SKM-1 treated with dmso at 0.1 percent for 144 hours (cell line): ENCODE measurements around the gene ENO1.

Experiments used
- DNase-seq: peaks from one replicate; lab custom pipeline; 2025; ENCODE audit not compliant: unreplicated experiment; lab: John Stamatoyannopoulos, UW

The ENO1 gene

DNA sequence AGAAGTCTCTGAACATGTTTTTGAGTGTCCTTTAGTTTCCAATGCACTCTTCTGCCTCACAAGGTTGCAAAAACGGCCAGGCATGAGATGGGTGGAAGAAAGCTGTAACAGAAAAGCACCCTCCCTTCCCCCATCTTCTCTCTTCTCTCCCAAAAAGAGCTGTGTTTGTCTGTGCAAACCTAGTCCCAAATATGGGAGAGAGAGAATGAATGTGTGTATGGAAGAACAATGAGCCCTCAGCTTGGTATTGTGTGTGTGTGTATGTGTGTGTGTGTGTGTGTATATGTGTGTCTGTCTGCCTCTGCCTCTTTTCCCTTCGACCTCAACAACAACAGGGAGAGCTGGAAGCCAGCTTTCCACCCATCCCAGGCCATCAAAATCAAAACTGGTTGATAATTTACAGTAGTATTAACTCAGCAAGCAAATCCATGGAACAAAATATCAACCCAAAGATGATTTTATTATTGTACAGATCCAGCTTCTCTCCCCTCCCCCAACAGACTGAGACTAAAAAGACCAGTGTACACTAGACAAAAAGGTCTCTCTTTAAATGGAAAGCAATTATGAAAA lies 62.8 kb downstream of the ENO1 start:
- no peak for DNase-seq

- DNase-seq = no peak
These were observed 63.6 kb downstream of the ENO1 start for GRCh38 chr1:8814865-8815264.

DNA sequence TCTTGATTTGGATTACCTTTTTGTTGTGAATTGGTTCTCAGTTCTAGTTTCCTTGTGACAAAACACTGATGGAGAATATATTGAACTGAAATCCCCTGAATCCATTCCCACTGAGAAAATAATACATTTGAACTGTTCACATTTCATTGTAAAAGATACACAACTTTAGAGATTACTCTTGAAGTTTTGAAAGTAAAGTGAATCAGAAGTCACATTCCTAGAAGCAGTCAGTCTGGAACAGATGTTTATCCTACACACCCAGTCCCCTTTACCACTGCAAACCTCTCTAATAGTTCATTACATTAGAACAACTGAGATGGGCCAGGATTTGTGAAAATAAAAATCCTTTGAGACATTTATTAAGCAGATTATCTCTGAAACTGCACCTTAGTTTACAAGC lies 64.5 kb downstream of the ENO1 start:
- DNase-seq = no peak

DNA sequence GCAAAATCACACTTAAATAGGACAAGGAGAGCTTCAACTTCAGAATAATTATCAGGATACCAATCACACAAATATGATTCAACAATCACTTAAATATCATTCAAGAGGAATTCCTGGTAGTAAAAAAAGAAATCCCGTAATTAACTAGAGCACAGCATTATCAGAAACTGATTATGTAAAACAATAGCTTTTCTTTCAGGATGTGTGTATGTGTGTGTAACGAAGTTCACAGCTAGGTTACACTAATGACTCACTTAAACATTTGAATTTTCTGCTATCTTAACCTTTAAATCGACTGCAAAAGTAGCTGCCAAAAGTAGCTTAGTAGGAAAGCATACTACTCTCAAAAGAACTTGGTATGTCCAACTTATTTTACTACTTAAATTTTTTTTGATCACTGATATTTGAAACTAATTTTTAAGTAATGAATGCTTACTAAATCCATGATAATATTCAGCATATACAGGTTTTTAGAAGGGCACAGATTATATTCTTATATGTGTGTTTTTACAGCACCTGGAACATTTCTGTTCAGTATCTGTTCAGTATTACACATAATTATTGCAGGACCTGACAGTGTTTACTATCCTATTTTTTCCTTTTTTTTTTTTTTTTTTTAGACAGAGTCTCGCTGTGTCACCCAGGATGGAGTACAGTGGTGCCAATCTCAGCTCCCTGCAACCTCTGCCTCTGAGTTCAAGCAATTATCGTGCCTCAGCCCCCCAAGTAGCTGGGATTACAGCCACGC lies 65.3 kb downstream of the ENO1 start:
- no peak for DNase-seq

- DNase-seq = no peak
These were observed 66.4 kb downstream of the ENO1 start for GRCh38 chr1:8812081-8812480.
